ENCODE measurements around the gene COQ6. TPM values are rescaled to one million over a fixed set of nuclear protein-coding genes. Genes with fewer than 3 reads are reported as not detected.

The COQ6 gene
- total RNA-seq, 1 donor from 2014 or later: 13.4 TPM

DNA sequence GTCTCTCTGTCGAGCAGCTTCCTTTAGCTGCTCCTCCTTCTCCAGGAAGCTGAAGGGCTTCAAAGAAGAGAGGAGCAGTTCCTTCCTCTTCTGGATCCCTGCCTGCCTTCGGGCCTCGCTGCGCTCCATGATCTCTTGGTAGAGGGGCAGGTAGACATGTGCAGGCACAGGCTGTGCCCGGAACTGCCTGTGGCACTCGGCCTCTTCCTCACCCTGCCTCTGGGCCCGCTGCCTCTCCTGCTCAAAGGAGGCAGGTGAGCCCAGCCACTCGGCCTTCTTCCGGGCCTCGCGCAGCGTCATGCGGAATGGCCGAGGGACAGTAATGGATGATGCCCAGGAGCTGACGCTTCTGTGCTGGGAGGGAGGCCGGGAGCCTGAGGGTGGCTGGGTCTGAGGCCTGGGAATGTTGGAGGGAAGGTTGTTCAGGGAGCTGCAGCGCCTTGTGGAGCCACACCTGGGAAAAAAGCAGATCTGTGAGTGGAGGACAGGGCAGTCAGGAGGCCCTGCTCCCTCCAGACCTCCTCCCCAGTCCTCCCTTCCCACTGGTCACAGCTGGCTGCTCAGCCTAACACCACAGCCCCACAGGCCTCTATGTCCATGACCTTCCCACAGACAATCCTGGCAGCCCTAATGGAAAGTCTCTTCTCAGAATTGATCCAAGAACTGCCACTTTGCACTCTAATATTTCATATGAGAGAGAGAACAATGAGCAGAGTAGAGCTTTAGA lies 5.5 kb upstream of the COQ6 start:
- no peak overlapping the region for H3K4me3 ChIP-seq (ENCODE audit: low read depth, low read length)
- no peaks in the 10 kb centered on the region for H3K27me3 ChIP-seq (ENCODE audit: control insufficient read depth, insufficient read depth, low read length)
- DNase-seq (ENCODE audit: low read depth): no peak
- no peak for FAIRE-seq
- peaks cover 4% of the 10 kb centered on the region for H3K36me3 ChIP-seq (ENCODE audit: control insufficient read depth, insufficient read depth, low read length)
- TF ChIP-seq, protein P1, sequence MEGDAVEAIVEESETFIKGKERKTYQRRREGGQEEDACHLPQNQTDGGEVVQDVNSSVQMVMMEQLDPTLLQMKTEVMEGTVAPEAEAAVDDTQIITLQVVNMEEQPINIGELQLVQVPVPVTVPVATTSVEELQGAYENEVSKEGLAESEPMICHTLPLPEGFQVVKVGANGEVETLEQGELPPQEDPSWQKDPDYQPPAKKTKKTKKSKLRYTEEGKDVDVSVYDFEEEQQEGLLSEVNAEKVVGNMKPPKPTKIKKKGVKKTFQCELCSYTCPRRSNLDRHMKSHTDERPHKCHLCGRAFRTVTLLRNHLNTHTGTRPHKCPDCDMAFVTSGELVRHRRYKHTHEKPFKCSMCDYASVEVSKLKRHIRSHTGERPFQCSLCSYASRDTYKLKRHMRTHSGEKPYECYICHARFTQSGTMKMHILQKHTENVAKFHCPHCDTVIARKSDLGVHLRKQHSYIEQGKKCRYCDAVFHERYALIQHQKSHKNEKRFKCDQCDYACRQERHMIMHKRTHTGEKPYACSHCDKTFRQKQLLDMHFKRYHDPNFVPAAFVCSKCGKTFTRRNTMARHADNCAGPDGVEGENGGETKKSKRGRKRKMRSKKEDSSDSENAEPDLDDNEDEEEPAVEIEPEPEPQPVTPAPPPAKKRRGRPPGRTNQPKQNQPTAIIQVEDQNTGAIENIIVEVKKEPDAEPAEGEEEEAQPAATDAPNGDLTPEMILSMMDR (IDR thresholded peaks at IDR 0.05; ENCODE audit: insufficient read depth, low read length, severe bottlenecking): no peak

DNA sequence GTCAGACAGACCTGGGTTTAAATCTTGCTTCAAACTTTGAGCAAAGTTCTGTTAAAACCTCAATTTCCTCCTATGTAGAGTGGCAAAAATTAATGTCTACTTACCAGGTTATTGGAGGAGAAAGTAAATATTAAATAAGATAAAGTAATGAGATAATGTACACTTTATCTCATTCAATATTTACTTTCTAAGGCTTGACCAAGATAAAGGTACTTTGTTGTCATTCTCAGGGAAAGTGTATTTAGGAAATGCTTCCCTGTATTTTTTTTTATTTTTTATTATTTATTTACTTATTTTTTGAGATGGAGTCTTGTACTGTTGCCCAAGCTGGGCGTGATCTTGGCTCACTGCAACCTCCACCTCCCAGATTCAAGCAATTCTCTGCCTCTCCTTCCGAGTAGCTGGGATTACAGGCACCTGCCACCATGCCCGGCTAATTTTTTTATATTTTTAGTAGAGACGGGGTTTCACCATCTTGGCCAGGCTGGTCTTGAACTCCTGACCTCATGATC lies 4.9 kb upstream of the COQ6 start:
- Histone ChIP-seq H3K27me3 (ENCODE audit: control insufficient read depth, insufficient read depth, low read length) (no peaks in the 10 kb centered on the region), H3K4me3 (ENCODE audit: low read depth, low read length) (no peak overlapping the region), H3K36me3 (ENCODE audit: control insufficient read depth, insufficient read depth, low read length) (peaks cover 4% of the 10 kb centered on the region)
- TF ChIP-seq, protein P1 (IDR thresholded peaks at IDR 0.05; ENCODE audit: insufficient read depth, low read length, severe bottlenecking): no peak
- no peak for DNase-seq (ENCODE audit: low read depth)
- no peak for FAIRE-seq

DNA sequence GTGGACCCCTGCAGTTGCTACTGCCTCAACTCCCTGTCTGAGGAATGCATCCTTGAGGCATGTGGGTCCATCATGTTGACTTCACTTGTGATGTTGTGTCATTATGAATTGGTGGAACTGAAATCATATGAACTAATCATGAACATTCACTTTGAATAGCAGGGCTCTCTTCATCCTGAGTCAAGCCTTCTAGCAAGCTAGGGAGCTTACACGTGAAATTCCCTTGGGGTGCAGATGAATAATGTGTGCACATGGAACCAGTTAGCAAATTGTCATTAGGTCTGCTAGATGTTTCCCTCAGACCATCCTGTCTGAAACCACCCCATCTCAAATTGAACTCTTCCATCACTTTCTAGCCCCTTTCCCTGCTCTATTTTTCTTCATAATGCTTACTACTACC lies 3.6 kb downstream of the COQ6 start:
- Histone ChIP-seq H3K27me3 (ENCODE audit: control insufficient read depth, insufficient read depth, low read length) (no peaks in the 10 kb centered on the region), H3K36me3 (ENCODE audit: control insufficient read depth, insufficient read depth, low read length) (peaks cover 11% of the 10 kb centered on the region), H3K4me3 (ENCODE audit: low read depth, low read length) (no peak overlapping the region)
- DNase-seq (ENCODE audit: low read depth) (no peak), FAIRE-seq (no peak)
- TF ChIP-seq, protein P1 (IDR thresholded peaks at IDR 0.05; ENCODE audit: insufficient read depth, low read length, severe bottlenecking): no peak

DNA sequence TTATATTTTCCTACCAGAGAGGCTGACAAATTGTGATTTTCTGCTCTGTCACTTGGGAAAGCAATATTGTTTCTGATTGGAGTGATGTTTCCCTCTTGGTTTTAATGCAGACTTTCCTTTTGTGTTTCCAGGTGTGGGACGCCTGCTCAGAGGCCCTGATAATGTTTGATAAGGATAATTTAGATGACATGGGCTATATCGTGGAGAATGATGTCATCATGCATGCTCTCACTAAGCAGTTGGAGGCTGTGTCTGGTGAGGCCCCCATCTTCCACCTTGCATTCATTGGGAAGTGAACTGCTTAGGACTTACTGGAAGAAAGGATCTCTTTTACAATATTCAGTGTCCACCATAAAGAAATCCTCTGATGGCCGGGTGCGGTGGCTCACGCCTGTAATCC lies 5.6 kb downstream of the COQ6 start:
- TF ChIP-seq, protein P1 (IDR thresholded peaks at IDR 0.05; ENCODE audit: insufficient read depth, low read length, severe bottlenecking): no peak

DNA sequence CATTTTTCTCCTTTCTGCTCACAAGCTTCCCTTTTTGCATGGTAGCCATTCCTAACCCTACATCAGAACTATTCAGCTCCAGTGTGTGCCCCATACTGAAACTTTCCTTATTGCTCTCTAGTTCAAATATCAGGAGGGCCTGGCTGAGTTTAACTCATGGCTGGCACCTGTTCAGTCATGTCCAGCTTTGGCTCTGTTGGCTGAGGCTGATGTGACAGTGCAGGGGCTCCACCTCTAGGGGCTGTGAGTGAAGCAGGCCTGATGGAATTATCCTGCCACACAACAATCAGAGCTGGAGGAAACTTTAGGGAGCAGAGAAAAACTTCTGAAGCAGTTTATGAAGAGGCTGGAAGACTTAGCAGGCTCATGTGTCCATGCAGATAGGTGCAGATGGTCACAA lies 8.5 kb downstream of the COQ6 start:
- DNase-seq (ENCODE audit: low read depth): no peak
- Histone ChIP-seq H3K36me3 (ENCODE audit: control insufficient read depth, insufficient read depth, low read length) (peaks cover 17% of the 10 kb centered on the region), H3K27me3 (ENCODE audit: control insufficient read depth, insufficient read depth, low read length) (no peaks in the 10 kb centered on the region), H3K4me3 (ENCODE audit: low read depth, low read length) (no peak overlapping the region)
- TF ChIP-seq, protein P1 (IDR thresholded peaks at IDR 0.05; ENCODE audit: insufficient read depth, low read length, severe bottlenecking): no peak
- no peak for FAIRE-seq

More for the DNA sequence above, 5.6 kb downstream of the COQ6 start:
- peaks cover 14% of the 10 kb centered on the region for H3K36me3 ChIP-seq (ENCODE audit: control insufficient read depth, insufficient read depth, low read length)
- no peak for DNase-seq (ENCODE audit: low read depth)
- no peak overlapping the region for H3K4me3 ChIP-seq (ENCODE audit: low read depth, low read length)
- no peak for FAIRE-seq
- no peaks in the 10 kb centered on the region for H3K27me3 ChIP-seq (ENCODE audit: control insufficient read depth, insufficient read depth, low read length)

Measured in bronchial epithelial cell (primary cell).